Liver (tissue), 3 donors: ENCODE results near the gene CMTM4.

Experiments
- CTCF ChIP-seq: fragments of 150-350 bp; IDR thresholded peaks from 2 replicates; pipeline ENCODE4 v1.5.1; 2017; ENCODE audit warnings: improper control_type of control experiment, low read depth, low read length; ENCODE audit not compliant: missing input control
- EGR1 ChIP-seq, 2 donors: IDR thresholded peaks; 2 replicates each; pipeline ENCODE4 v1.6.1; 2016 to 2018; ENCODE audit warnings: antibody characterized with exemption in 2 of 2, low read depth in 2 of 2
- GABPA ChIP-seq, 2 donors: IDR thresholded peaks in 1 of 2; conservative IDR thresholded peaks in 1 of 2; 2 replicates each; pipeline ENCODE4 v1.6.1; 2016; ENCODE audit warnings: antibody characterized with exemption in 2 of 2, mild to moderate bottlenecking in 1 of 2, moderate library complexity in 1 of 2
- RXRA ChIP-seq, 2 donors: IDR thresholded peaks; 2 replicates each; pipeline ENCODE4 v1.6.1; 2017 to 2018; ENCODE audit warnings: antibody characterized with exemption in 2 of 2, mild to moderate bottlenecking in 1 of 2
- donor health status: healthy.
- donor health status: healthy.

GRCh38 chr16:66701516-66701915, 5.0 kb upstream of the CMTM4 start:
- TF ChIP-seq CTCF (no peak), EGR1 (IDR thresholded peaks at IDR 0.05; ENCODE audit: low read depth in 2 of 2) (no peak), RXRA (IDR thresholded peaks at IDR 0.05) (no peak), GABPA (IDR thresholded peaks at IDR 0.05 in 1 of 2, conservative IDR thresholded peaks at IDR 0.05 in 1 of 2) (no peak)
